ENCODE data around the gene S100A16.

Gene S100A16

DNA sequence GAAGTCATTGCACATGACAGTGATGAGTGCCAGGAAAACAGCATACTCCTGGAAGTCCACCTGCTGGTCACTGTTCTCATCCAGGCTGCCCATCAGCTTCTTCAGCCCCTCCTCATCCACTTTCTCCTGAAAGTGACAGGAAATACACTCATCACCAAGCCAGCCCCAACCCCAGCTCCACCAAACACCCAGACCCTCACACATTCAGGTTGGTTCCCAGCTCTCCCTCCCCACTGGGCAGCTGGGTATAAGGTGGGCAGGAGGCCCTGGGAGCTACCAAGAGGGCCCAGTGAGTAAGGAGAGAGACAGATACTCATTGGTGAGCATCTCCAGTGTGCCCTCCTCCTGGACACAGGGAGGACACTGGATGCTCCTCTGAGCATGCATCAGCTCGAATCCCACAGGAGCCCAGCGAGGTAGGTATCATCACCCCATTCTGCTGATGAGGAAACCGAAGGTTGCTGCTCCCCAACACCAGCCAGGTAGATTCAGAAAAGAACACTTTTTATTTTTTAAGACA, 51.4 kb downstream of the S100A16 start:
- no peak for DNase-seq (ENCODE audit: low spot score)
- in situ Hi-C loops (cut with MboI; ENCODE audit: low sequenced_read_pairs, unreplicated experiment): no loop called here
- TF ChIP-seq, protein P1, sequence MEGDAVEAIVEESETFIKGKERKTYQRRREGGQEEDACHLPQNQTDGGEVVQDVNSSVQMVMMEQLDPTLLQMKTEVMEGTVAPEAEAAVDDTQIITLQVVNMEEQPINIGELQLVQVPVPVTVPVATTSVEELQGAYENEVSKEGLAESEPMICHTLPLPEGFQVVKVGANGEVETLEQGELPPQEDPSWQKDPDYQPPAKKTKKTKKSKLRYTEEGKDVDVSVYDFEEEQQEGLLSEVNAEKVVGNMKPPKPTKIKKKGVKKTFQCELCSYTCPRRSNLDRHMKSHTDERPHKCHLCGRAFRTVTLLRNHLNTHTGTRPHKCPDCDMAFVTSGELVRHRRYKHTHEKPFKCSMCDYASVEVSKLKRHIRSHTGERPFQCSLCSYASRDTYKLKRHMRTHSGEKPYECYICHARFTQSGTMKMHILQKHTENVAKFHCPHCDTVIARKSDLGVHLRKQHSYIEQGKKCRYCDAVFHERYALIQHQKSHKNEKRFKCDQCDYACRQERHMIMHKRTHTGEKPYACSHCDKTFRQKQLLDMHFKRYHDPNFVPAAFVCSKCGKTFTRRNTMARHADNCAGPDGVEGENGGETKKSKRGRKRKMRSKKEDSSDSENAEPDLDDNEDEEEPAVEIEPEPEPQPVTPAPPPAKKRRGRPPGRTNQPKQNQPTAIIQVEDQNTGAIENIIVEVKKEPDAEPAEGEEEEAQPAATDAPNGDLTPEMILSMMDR (IDR thresholded peaks at IDR 0.05; ENCODE audit: borderline replicate concordance, control extremely low read depth, extremely low read depth, insufficient read depth, missing control alignments): no peak

DNA sequence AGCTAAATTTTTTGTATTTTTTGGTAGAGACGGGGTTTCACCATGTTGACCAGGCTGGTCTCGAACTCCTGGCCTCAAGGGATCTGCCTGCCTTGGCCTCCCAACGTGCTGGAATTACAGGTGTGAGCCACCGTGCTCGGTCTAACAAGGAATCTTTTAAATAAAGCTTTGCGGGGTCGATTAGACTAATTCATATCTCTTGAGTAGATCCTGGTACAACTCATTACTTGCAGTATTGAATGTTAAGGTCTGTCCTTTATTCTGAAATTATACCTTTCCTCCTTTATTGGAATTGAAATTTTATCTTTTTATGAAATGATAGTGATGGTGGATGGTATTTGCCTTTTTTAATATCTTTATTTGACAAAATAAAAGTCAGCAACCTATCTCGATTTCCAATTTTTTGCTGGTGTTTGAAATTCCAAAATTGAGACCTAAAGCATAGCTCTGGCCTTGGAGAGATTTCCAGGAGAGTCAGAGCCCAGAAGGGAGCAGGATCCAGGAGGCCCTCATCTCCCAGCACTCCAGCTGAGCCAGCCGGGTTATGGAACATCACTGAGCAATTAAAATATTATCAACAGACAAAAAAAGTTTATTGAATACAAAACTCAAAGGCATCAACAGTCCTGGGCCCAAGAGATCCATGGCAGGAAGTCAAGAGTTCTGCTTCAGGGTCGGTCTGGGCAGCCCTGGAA, 52.0 kb downstream of the S100A16 start:
- in situ Hi-C loops (cut with MboI; ENCODE audit: low sequenced_read_pairs, unreplicated experiment): no loop called here

DNA sequence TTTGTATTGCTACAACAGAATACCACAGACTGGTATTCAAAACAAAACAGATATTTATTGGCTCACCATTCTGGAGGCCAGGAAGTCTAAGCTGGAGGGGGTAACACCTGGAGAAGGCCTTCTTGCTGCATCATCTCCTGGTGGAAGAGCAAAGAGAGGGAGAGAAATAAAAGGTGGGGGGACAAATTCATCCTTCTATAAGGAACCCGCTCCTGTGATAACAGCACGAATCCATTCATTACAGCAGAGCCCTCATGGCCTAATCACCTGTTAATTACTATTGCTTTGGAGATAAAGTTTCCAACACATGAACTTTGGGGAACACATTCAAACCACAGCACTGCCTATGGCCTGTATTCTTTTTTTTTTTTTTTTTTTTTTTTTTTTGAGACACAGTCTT, 52.7 kb downstream of the S100A16 start:
- DNase-seq (ENCODE audit: low spot score): no peak
- in situ Hi-C loops (cut with MboI; ENCODE audit: low sequenced_read_pairs, unreplicated experiment): no loop called here
- TF ChIP-seq, protein P1 (IDR thresholded peaks at IDR 0.05; ENCODE audit: borderline replicate concordance, control extremely low read depth, extremely low read depth, insufficient read depth, missing control alignments): no peak

More for the DNA sequence above, 52.0 kb downstream of the S100A16 start:
- TF ChIP-seq, protein P1 (IDR thresholded peaks at IDR 0.05; ENCODE audit: borderline replicate concordance, control extremely low read depth, extremely low read depth, insufficient read depth, missing control alignments): no peak
- no peak for DNase-seq (ENCODE audit: low spot score)

DNA sequence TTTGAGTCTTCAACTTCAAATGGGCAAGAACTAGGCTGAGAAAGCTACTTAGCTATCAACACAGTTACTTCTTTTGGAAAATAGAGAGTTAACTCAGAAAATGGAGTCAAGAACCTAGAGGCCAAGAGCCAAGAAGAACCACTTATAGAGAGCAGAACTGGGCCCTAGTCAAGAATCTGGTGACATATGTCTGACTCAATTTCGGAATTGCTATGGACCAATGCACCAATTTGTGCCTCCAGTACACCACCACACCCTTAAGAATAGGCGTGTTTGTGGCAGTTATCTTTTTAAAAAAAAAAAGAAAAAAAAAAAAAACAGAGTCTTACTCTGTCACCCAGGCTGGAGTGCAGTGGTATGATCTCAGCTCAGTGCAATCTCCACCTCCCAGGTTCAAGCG, 55.1 kb downstream of the S100A16 start:
- no peak for DNase-seq (ENCODE audit: low spot score)
- TF ChIP-seq, protein P1 (IDR thresholded peaks at IDR 0.05; ENCODE audit: borderline replicate concordance, control extremely low read depth, extremely low read depth, insufficient read depth, missing control alignments): no peak
- in situ Hi-C loops (cut with MboI; ENCODE audit: low sequenced_read_pairs, unreplicated experiment): no loop called here
